CD14-positive monocyte (primary cell): Measurements from ENCODE around the gene SMTNL1. TPM values are rescaled to one million over a fixed set of nuclear protein-coding genes. Genes with fewer than 3 reads are reported as not detected.

Experiments
- DNase-seq, 3 donors: peaks; one replicate each; pipeline ENCODE4 v3.0.0-alpha.2; 2011 to 2022
- H2AFZ ChIP-seq: 2 replicates; pipeline ENCODE4 v1.6.0; 2012; ENCODE audit warnings: mild to moderate bottlenecking, low read depth, low read length, inconsistent platforms; ENCODE audit not compliant: insufficient read depth, poor library complexity, severe bottlenecking
- H3K27ac ChIP-seq, 2 donors: 1 replicate in 1 of 2; 2 replicates in 1 of 2; pipeline ENCODE4 v1.5.1; 2012 to 2013; ENCODE audit warnings: low read length in 2 of 2, control low read depth in 1 of 2, inconsistent platforms in 1 of 2, low read depth in 1 of 2, mild to moderate bottlenecking in 1 of 2
- H3K27me3 ChIP-seq, 2 donors: one replicate each; pipeline versions ENCODE4 v1.6.0 to v1.6.1; 2011 to 2013; ENCODE audit warnings: low read length in 2 of 2; ENCODE audit not compliant: control insufficient read depth in 2 of 2, insufficient read depth in 2 of 2
- H3K36me3 ChIP-seq, 2 donors: replicated peaks in 1 of 2; 1 replicate in 1 of 2; 2 replicates in 1 of 2; pipeline versions ENCODE4 v1.5.1 to v1.6.1; 2012 to 2013; ENCODE audit warnings: low read length in 2 of 2, control low read depth in 1 of 2, inconsistent platforms in 1 of 2, mild to moderate bottlenecking in 1 of 2; ENCODE audit not compliant: insufficient read depth in 2 of 2, control insufficient read depth in 1 of 2
- H3K4me1 ChIP-seq, 2 donors: 1 replicate in 1 of 2; 2 replicates in 1 of 2; pipeline versions ENCODE4 v1.5.1 to v1.6.1; 2012 to 2013; ENCODE audit warnings: low read length in 2 of 2, control low read depth in 1 of 2, inconsistent platforms in 1 of 2, mild to moderate bottlenecking in 1 of 2, moderate library complexity in 1 of 2; ENCODE audit not compliant: insufficient read depth in 2 of 2, control insufficient read depth in 1 of 2
- H3K4me2 ChIP-seq: replicated peaks from 2 replicates; pipeline ENCODE3; 2012; ENCODE audit warnings: low read length, moderate library complexity, mild to moderate bottlenecking; ENCODE audit not compliant: poor library complexity, severe bottlenecking; ENCODE audit errors: extremely low read depth
- H3K4me3 ChIP-seq, 3 experiments: fragments of 200-600 bp in 1 of 3; sonication (generic) in 1 of 3; replicated peaks in 1 of 3; 1 replicate in 2 of 3; 2 replicates in 1 of 3; pipeline ENCODE4 v1.5.1; 2011 to 2013; ENCODE audit warnings: low read length in 3 of 3, mild to moderate bottlenecking in 3 of 3, control low read depth in 2 of 3, low read depth in 2 of 3, inconsistent platforms in 1 of 3, moderate library complexity in 1 of 3
- H3K79me2 ChIP-seq: 2 replicates; pipeline ENCODE4 v1.6.0; 2012; ENCODE audit warnings: mild to moderate bottlenecking, control low read depth, inconsistent platforms, low read length, moderate library complexity; ENCODE audit not compliant: insufficient read depth
- H3K9ac ChIP-seq: 2 replicates; pipeline ENCODE4 v1.6.0; 2017; ENCODE audit warnings: low read length, mild to moderate bottlenecking; ENCODE audit not compliant: insufficient read depth, poor library complexity, severe bottlenecking
- H3K9me3 ChIP-seq, 2 donors: replicated peaks in 1 of 2; 1 replicate in 1 of 2; 2 replicates in 1 of 2; pipeline versions ENCODE4 v1.5.1 to v1.6.1; 2012 to 2013; ENCODE audit warnings: low read length in 2 of 2, control low read depth in 1 of 2; ENCODE audit not compliant: control insufficient read depth in 1 of 2, insufficient read depth in 1 of 2
- H4K20me1 ChIP-seq: 2 replicates; pipeline ENCODE4 v1.6.0; 2012; ENCODE audit warnings: mild to moderate bottlenecking, low read length, control low read depth, moderate library complexity; ENCODE audit not compliant: insufficient read depth
- H3K27ac Mint-ChIP-seq, 7 donors: one replicate each; pipeline ENCODE4 v1.8.0; 2020; ENCODE audit warnings: mild to moderate bottlenecking in 7 of 7, mixed read lengths in 7 of 7, moderate library complexity in 6 of 7, inconsistent platforms in 2 of 7
- H3K27me3 Mint-ChIP-seq, 3 donors: one replicate each; pipeline ENCODE4 v1.8.0; 2021 to 2022; ENCODE audit warnings: low read depth in 3 of 3, mild to moderate bottlenecking in 3 of 3, mixed read lengths in 3 of 3, moderate library complexity in 3 of 3, inconsistent platforms in 1 of 3
- H3K36me3 Mint-ChIP-seq, 2 donors: one replicate each; pipeline ENCODE4 v1.8.0; 2020; ENCODE audit warnings: mixed read lengths in 2 of 2, inconsistent platforms in 1 of 2, mild to moderate bottlenecking in 1 of 2
- H3K4me1 Mint-ChIP-seq: one replicate; pipeline ENCODE4 v1.8.0; 2020; ENCODE audit warnings: mild to moderate bottlenecking, mixed read lengths
- H3K4me3 Mint-ChIP-seq, 2 donors: one replicate each; pipeline ENCODE4 v1.8.0; 2020; ENCODE audit warnings: mild to moderate bottlenecking in 2 of 2, mixed read lengths in 2 of 2, moderate library complexity in 1 of 2
- H3K9me3 Mint-ChIP-seq, 7 donors: one replicate each; pipeline ENCODE4 v1.8.0; 2020 to 2022; ENCODE audit warnings: mixed read lengths in 7 of 7, mild to moderate bottlenecking in 6 of 7, moderate library complexity in 6 of 7, inconsistent platforms in 2 of 7
- CTCF ChIP-seq: fragments of 200-600 bp; IDR thresholded peaks from one replicate; pipeline ENCODE4 v1.8.0; 2022; ENCODE audit warnings: antibody characterized with exemption, mild to moderate bottlenecking
- WGBS: methylation state at CpG from one replicate; pipeline ENCODE4 v1.1.5; 2013; ENCODE audit warnings: missing lambda C conversion rate; ENCODE audit not compliant: insufficient coverage; 5-methylcytosine and 5-hydroxymethylcytosine counted together
- intact Hi-C, 2 donors: fragments of 100-400 bp; cut with micrococcal nuclease; formaldehyde crosslinking; loops; one replicate each; pipeline versions ENCODE4 v1.15.0 to v1.15.1; 2023
- polyA plus RNA-seq, 3 donors: library from polyadenylated mRNA; depleted of rRNA in 1 of 3; unstranded in 2 of 3; stranded (reverse) in 1 of 3; fragments of 300-500 nt in 2 of 3; fragments of >200 nt in 1 of 3; fragmentation: Illumina TruSeq in 2 of 3; gene quantifications; 1 replicate in 2 of 3; 2 replicates in 1 of 3; pipeline ENCODE4 v1.2.3, GENCODE V29; 2012 to 2021

The SMTNL1 gene
- polyA plus RNA-seq, 3 donors = not detected

- peak overlapping the region; percentile 21 for H3K9ac ChIP-seq
- no peaks in the 10 kb centered on the region for H4K20me1 ChIP-seq
- H3K79me2 ChIP-seq = no peaks in the 10 kb centered on the region
- H2AFZ ChIP-seq = peak overlapping the region; percentile 78
- peaks cover 14 to 31% of the 10 kb centered on the region in 2 donors for H3K36me3 ChIP-seq
- peak overlapping the region in 2 of 3 experiments; percentile 1 to 67 for H3K4me3 ChIP-seq
- H3K27me3 Mint-ChIP-seq = peaks cover 0 to 1% (median 0%) of the 10 kb centered on the region in 3 donors
- H3K27me3 ChIP-seq = no peaks in the 10 kb centered on the region
- DNase-seq = peak; percentile 79 to 88 (median 81)
- H3K27ac ChIP-seq = no peak overlapping the region
- H3K4me1 ChIP-seq = peaks cover 4 to 10% of the 10 kb centered on the region in 2 donors
- peak overlapping the region in 3 of 7 donors; percentile 4 to 56 (median 20) for H3K27ac Mint-ChIP-seq
- WGBS = 28% methylated on average over 28 of the region's 35 CpGs
- peaks cover 25 to 59% of the 10 kb centered on the region in 2 donors for H3K36me3 Mint-ChIP-seq
- peak overlapping the region; percentile 67 to 80 for H3K4me3 Mint-ChIP-seq
- peak overlapping the region; percentile 74 for H3K4me2 ChIP-seq
- intact Hi-C loops = no loop called here
- peaks cover 8% of the 10 kb centered on the region for H3K4me1 Mint-ChIP-seq
- H3K9me3 Mint-ChIP-seq = no peaks in the 10 kb centered on the region
- no peak for TF ChIP-seq CTCF
- H3K9me3 ChIP-seq = no peaks in the 10 kb centered on the region
Observed at GRCh38 chr11:57499413-57499982, 37.9 kb upstream of the SMTNL1 start.

DNA sequence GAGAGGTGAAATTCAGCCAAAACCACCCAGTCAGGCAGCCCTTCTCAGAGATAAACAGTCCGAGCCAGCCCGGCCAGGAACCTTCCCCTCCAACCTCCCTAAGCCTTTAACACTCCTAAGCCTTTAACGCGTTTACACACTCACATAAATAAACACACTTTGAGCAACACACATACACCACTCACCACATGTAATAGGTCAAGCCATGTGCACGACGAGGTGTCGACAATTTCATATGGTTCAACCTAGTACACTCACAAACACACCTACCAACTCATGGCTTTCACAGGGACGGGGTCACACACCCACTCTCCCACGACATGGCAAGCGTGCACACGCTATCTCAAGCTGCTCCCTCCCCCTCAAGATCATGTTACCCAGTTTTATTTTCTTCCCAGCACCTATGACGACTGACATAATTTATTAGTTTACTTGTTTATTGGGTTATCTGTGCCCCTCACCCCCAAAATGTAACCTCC, 37.4 kb upstream of the SMTNL1 start:
- Mint-ChIP-seq H3K27me3 (peaks cover 0 to 1% (median 0%) of the 10 kb centered on the region in 3 donors), H3K36me3 (peaks cover 26 to 59% of the 10 kb centered on the region in 2 donors), H3K4me3 (peak overlapping the region; percentile 67 to 80), H3K9me3 (no peaks in the 10 kb centered on the region), H3K4me1 (peaks cover 8% of the 10 kb centered on the region), H3K27ac (peak overlapping the region in 4 of 7 donors; percentile 4 to 72 (median 30))
- Histone ChIP-seq H4K20me1 (no peaks in the 10 kb centered on the region), H3K79me2 (peaks cover 2% of the 10 kb centered on the region), H3K4me1 (peaks cover 4 to 10% of the 10 kb centered on the region in 2 donors), H3K36me3 (peaks cover 14 to 36% of the 10 kb centered on the region in 2 donors), H3K4me3 (peak overlapping the region in 2 of 3 experiments; percentile 1 to 67), H3K27me3 (no peaks in the 10 kb centered on the region), H3K9ac (peak overlapping the region; percentile 21), H3K27ac (no peak overlapping the region), H3K9me3 (no peaks in the 10 kb centered on the region), H3K4me2 (peak overlapping the region; percentile 74), H2AFZ (peak overlapping the region; percentile 78)
- 54% methylated on average over 7 of the region's 12 CpGs for WGBS
- intact Hi-C loops = no loop called here
- no peak for TF ChIP-seq CTCF
- no peak for DNase-seq
